AG09309 (cell line): ENCODE data around the gene OTULIN.

ENCODE experiments used
- DNase-seq: peaks from one replicate; pipeline ENCODE4 v3.0.0-alpha.2; 2010; ENCODE audit warnings: low read depth
- H3K4me3 ChIP-seq: 2 replicates; pipeline ENCODE4 v1.5.1; 2011; ENCODE audit warnings: mild to moderate bottlenecking, low read depth, low read length, moderate library complexity; ENCODE audit not compliant: control insufficient read depth
- TF ChIP-seq, protein P1 (sequence below): IDR thresholded peaks from 2 replicates; pipeline ENCODE4 v1.5.1; 2011; ENCODE audit warnings: mild to moderate bottlenecking, low read depth, low read length, inconsistent platforms; ENCODE audit not compliant: insufficient read depth, control insufficient read depth; ENCODE audit errors: missing control alignments

OTULIN gene

DNA sequence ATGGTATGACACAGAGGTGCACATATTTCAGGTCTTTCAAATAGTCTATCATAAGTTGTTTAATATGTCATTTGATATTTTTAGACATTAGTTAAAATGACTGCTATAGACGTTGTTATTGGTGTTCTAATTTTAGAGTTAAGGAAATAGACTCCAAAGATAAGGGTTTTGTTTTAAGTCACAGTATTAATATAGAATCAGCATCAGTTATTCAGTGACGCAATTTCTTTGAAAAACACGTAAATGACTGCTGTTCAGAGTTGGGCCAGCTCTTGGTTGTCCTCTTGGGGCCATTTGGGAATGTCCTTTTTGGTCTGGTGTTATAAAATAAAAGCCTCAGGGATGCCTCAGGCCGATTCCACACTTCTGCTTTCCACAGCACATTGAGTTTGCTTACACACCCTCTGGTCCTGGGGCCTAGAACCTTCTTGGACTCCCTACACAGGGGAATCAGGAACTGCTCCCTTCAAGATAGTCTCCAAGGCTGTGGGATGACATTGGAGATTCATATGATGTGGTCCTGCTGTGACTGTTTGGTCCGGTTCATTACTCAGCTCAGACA, 14.3 kb downstream of the OTULIN start:
- TF ChIP-seq, protein P1, sequence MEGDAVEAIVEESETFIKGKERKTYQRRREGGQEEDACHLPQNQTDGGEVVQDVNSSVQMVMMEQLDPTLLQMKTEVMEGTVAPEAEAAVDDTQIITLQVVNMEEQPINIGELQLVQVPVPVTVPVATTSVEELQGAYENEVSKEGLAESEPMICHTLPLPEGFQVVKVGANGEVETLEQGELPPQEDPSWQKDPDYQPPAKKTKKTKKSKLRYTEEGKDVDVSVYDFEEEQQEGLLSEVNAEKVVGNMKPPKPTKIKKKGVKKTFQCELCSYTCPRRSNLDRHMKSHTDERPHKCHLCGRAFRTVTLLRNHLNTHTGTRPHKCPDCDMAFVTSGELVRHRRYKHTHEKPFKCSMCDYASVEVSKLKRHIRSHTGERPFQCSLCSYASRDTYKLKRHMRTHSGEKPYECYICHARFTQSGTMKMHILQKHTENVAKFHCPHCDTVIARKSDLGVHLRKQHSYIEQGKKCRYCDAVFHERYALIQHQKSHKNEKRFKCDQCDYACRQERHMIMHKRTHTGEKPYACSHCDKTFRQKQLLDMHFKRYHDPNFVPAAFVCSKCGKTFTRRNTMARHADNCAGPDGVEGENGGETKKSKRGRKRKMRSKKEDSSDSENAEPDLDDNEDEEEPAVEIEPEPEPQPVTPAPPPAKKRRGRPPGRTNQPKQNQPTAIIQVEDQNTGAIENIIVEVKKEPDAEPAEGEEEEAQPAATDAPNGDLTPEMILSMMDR, result no peak
- H3K4me3 ChIP-seq, result no peak overlapping the region
- DNase-seq, result no peak

DNA sequence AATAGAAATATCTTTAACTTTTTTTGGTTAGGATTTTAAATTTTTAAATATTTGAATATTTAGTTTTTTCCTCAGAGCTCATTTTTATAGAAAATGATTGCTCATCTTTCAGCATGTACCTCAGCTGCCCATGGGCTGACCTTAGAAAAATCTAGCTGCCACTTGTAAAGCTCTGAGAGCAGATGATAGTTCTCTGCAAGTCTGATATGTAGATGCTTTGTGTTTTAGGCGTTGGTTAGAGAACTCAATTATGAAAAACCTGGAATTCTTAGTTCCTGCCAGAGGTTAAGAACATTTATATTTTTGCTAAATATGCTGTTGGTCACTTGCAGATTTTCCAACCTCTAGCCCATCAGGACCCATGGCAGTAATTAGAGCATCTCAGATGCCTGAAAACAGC, 15.1 kb downstream of the OTULIN start:
- no peak overlapping the region for H3K4me3 ChIP-seq
- no peak for DNase-seq
- TF ChIP-seq, protein P1, result no peak

DNA sequence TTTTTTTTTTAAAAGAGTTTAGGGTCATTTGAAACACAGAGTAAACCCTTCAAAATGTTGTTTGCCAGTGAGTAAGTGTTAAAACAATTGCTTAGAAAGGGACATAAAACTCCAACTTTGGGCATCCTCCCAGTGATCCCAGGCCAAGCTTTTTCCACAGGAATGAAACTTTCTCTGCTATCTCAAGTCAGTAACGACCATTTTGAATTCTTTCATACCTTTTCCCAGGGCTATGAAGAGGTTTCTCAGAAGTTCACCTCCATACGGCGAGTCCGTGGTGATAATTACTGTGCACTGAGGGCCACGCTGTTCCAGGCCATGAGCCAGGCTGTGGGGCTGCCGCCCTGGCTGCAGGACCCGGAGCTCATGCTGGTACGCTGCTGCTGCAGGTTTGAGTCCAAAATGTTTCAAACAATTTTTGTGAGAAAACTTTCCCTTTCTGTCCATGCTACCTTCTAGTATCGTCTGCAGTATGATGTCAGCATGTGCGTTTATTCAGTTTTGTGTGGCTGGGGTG, 16.8 kb downstream of the OTULIN start:
- H3K4me3 ChIP-seq, result no peak overlapping the region
- DNase-seq, result no peak
- TF ChIP-seq, protein P1, result no peak

DNA sequence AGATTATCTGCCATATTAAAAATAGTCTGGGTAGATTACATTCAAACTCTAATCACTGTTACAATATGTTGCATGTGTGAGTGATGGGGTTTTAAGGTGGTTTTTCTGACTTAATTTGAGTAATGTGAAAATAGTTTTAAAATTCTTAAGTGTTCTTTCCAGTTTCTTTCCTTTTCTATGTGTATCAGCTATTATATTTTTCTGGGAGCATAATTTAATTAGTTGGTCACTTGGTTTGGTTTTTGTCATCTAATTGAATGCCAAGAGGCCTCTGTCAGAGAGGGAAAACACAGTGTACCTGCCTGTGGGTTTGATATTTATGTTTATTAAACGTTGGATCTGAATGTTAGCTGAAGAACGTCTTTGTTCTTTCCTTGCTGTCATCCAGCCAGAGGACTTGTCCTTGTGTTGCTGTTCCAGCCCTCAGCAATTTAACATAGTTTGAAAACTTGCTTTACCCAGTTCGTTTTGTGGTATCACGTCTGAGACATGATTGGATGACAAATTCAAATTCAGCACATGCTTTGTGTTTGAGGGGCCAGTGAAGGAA, 19.5 kb downstream of the OTULIN start:
- DNase-seq, result no peak
- TF ChIP-seq, protein P1, result no peak
- no peak overlapping the region for H3K4me3 ChIP-seq

DNA sequence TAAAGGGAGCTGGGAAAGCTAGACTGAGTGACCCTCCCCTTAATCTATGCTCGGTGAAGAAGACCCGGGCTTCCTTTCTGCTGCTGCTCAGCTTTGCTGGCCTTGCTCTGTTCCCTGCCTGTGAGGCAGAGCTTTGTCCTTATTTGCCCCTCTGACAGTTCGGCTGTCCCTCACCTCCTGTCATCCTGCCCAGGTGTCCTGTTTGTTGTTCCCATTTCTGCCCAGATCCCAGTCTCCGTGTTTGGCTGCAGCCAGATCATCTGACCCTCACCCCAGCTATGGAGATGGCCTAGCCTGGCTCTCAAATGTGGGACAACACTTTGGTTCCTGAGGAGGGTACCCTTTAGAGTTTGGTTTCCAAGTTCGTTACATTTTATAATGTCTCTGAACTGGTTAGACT, 20.2 kb downstream of the OTULIN start:
- DNase-seq, result no peak
- no peak overlapping the region for H3K4me3 ChIP-seq
- TF ChIP-seq, protein P1, result no peak

DNA sequence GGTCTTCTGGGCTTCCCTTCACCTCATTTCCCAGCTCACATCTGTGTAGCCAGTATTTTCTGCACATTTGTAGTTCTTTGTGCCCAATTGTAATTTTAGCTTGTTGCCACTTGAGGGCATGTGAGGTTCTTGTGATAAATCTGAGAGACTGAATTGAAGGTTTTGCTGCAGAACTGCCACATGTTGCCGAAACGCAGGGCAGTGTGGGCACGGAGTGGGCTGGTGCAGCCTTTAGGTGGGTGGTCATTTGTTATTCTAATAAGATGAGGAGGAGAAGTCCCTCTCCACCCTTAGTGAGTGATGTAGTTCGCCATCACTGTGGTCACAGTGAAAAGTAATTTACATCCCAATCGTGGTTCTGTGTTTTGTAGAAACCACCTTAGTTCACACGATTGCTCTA, 21.2 kb downstream of the OTULIN start:
- TF ChIP-seq, protein P1, result peak; percentile 69
- no peak overlapping the region for H3K4me3 ChIP-seq
- no peak for DNase-seq
